Karpas-422 (cell line): Measurements from ENCODE around the gene RAB3C. TPM values are rescaled to one million over a fixed set of nuclear protein-coding genes. Genes with fewer than 3 reads are reported as not detected.

Source experiments
- DNase-seq: peaks from one replicate; pipeline ENCODE4 v3.0.0-alpha.2; 2015
- H2AFZ ChIP-seq: fragments of 200-600 bp; sonication (generic); 2 replicates; pipeline ENCODE4 v1.6.1; 2014; ENCODE audit warnings: antibody characterized with exemption, low read length, mixed read lengths
- H3K27ac ChIP-seq: fragments of 200-600 bp; sonication (generic); 2 replicates; pipeline ENCODE4 v1.5.1; 2014; ENCODE audit warnings: mild to moderate bottlenecking, low read length, moderate library complexity
- H3K27me3 ChIP-seq: fragments of 200-600 bp; sonication (generic); 2 replicates; pipeline ENCODE4 v1.6.1; 2014; ENCODE audit warnings: low read length, mixed read lengths
- H3K36me3 ChIP-seq: fragments of 200-600 bp; sonication (generic); 2 replicates; pipeline ENCODE4 v1.6.1; 2014; ENCODE audit warnings: low read length, mixed read lengths; ENCODE audit not compliant: insufficient read depth
- H3K4me1 ChIP-seq: fragments of 200-600 bp; sonication (generic); 2 replicates; pipeline ENCODE4 v1.6.1; 2014; ENCODE audit warnings: mild to moderate bottlenecking, low read length, mixed read lengths
- H3K4me2 ChIP-seq: fragments of 200-600 bp; sonication (generic); 2 replicates; pipeline ENCODE4 v1.6.1; 2014; ENCODE audit warnings: low read length, low read depth, mild to moderate bottlenecking; ENCODE audit not compliant: poor library complexity, severe bottlenecking
- H3K4me3 ChIP-seq: fragments of 200-600 bp; sonication (generic); 2 replicates; pipeline ENCODE4 v1.5.1; 2014; ENCODE audit warnings: mild to moderate bottlenecking, antibody characterized with exemption, low read length, mixed read lengths
- H3K79me2 ChIP-seq: fragments of 200-600 bp; sonication (generic); 2 replicates; pipeline ENCODE4 v1.6.1; 2014; ENCODE audit warnings: mild to moderate bottlenecking, low read length, mixed read lengths
- H3K9ac ChIP-seq: fragments of 200-600 bp; sonication (generic); 2 replicates; pipeline ENCODE4 v1.6.0; 2014; ENCODE audit warnings: low read length
- H3K9me2 ChIP-seq: fragments of 200-600 bp; sonication (generic), shearing (Covaris generic); replicated peaks from 2 replicates; pipeline ENCODE4 v1.6.0; 2014; ENCODE audit warnings: mild to moderate bottlenecking, low read length, moderate library complexity; ENCODE audit not compliant: insufficient read depth
- H3K9me3 ChIP-seq: fragments of 300-700, 200-600 bp; sonication (generic); 2 replicates; pipeline ENCODE4 v1.6.1; 2014; ENCODE audit warnings: low read length, mixed read lengths
- H4K20me1 ChIP-seq: fragments of 200-600 bp; sonication (generic); 2 replicates; pipeline ENCODE4 v1.6.1; 2014; ENCODE audit warnings: mild to moderate bottlenecking, antibody characterized with exemption, low read length, low read depth; ENCODE audit not compliant: insufficient read depth
- total RNA-seq: library from RNA; depleted of rRNA; stranded (reverse); fragments of >200 nt; shearing (Covaris generic); gene quantifications from 2 replicates; pipeline ENCODE4 v1.2.3, GENCODE V29; 2014; ENCODE audit warnings: low replicate concordance

Gene RAB3C
- total RNA-seq, 1 experiment from 2014 or later: not detected

GRCh38 chr5:58836351-58836750 is 253.5 kb downstream of the RAB3C start:
- no peak for DNase-seq
- no peak overlapping the region for H3K9ac ChIP-seq
- no peak overlapping the region for H3K4me2 ChIP-seq
- H2AFZ ChIP-seq: no peak overlapping the region
- no peaks in the 10 kb centered on the region for H3K4me1 ChIP-seq
- H3K79me2 ChIP-seq: no peaks in the 10 kb centered on the region
- H3K4me3 ChIP-seq: no peak overlapping the region
- H3K9me2 ChIP-seq: no peaks in the 10 kb centered on the region
- no peaks in the 10 kb centered on the region for H4K20me1 ChIP-seq
- no peak overlapping the region for H3K27ac ChIP-seq
- H3K36me3 ChIP-seq: no peaks in the 10 kb centered on the region
- no peaks in the 10 kb centered on the region for H3K9me3 ChIP-seq
- H3K27me3 ChIP-seq: no peaks in the 10 kb centered on the region

GRCh38 chr5:58838729-58839128 is 255.9 kb downstream of the RAB3C start:
- Histone ChIP-seq H3K79me2 (no peaks in the 10 kb centered on the region), H3K9me2 (no peaks in the 10 kb centered on the region), H3K9ac (no peak overlapping the region), H3K36me3 (no peaks in the 10 kb centered on the region), H3K4me2 (no peak overlapping the region), H3K27ac (no peak overlapping the region), H4K20me1 (no peaks in the 10 kb centered on the region), H3K9me3 (no peaks in the 10 kb centered on the region), H3K4me3 (no peak overlapping the region), H2AFZ (no peak overlapping the region), H3K4me1 (no peaks in the 10 kb centered on the region), H3K27me3 (no peaks in the 10 kb centered on the region)
- DNase-seq: no peak

GRCh38 chr5:58842852-58843251 is 260.0 kb downstream of the RAB3C start:
- no peaks in the 10 kb centered on the region for H3K36me3 ChIP-seq

DNA sequence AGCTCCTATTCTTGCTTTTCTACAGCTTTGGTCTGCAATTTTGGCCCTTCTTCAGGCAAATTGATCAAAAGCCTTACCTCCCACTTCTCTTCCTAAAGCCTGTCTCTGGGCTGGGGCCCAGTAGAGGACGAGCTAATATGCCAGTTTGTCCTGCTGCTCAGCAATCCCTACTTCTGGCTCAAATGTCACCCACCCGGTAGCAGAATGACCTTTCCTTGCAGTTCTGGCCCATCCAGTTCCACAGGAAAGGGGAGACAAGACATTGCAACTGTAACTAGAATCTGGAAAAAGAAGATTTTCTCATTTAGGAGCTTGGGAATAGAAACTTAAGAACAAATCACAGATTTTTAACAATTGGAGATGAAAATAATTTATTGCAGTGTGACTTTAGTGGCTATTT is 261.5 kb downstream of the RAB3C start:
- H3K27me3 ChIP-seq: no peaks in the 10 kb centered on the region
- H3K9ac ChIP-seq: no peak overlapping the region
- no peak overlapping the region for H3K4me2 ChIP-seq
- no peak overlapping the region for H3K27ac ChIP-seq
- no peak for DNase-seq
- no peak overlapping the region for H3K4me3 ChIP-seq
- no peak overlapping the region for H2AFZ ChIP-seq
- no peaks in the 10 kb centered on the region for H3K9me2 ChIP-seq
- no peaks in the 10 kb centered on the region for H4K20me1 ChIP-seq
- H3K9me3 ChIP-seq: no peaks in the 10 kb centered on the region
- no peaks in the 10 kb centered on the region for H3K36me3 ChIP-seq
- no peaks in the 10 kb centered on the region for H3K4me1 ChIP-seq
- no peaks in the 10 kb centered on the region for H3K79me2 ChIP-seq

More at GRCh38 chr5:58842852-58843251, 260.0 kb downstream of the RAB3C start:
- no peak overlapping the region for H3K4me2 ChIP-seq
- no peaks in the 10 kb centered on the region for H3K4me1 ChIP-seq
- no peaks in the 10 kb centered on the region for H3K79me2 ChIP-seq
- H3K27ac ChIP-seq: no peak overlapping the region
- H3K4me3 ChIP-seq: no peak overlapping the region
- no peak overlapping the region for H2AFZ ChIP-seq
- H3K9ac ChIP-seq: no peak overlapping the region
- no peaks in the 10 kb centered on the region for H3K9me3 ChIP-seq
- H3K9me2 ChIP-seq: no peaks in the 10 kb centered on the region
- no peaks in the 10 kb centered on the region for H3K27me3 ChIP-seq
- H4K20me1 ChIP-seq: no peaks in the 10 kb centered on the region
- no peak for DNase-seq

- H3K27me3 ChIP-seq: no peaks in the 10 kb centered on the region
- H3K9me3 ChIP-seq: no peaks in the 10 kb centered on the region
- no peak overlapping the region for H3K4me3 ChIP-seq
- no peaks in the 10 kb centered on the region for H3K36me3 ChIP-seq
- H3K4me1 ChIP-seq: no peaks in the 10 kb centered on the region
- no peaks in the 10 kb centered on the region for H4K20me1 ChIP-seq
- H3K27ac ChIP-seq: no peak overlapping the region
- no peak for DNase-seq
- no peak overlapping the region for H2AFZ ChIP-seq
- H3K79me2 ChIP-seq: no peaks in the 10 kb centered on the region
- no peak overlapping the region for H3K4me2 ChIP-seq
- H3K9ac ChIP-seq: no peak overlapping the region
- H3K9me2 ChIP-seq: no peaks in the 10 kb centered on the region
These were observed 264.2 kb downstream of the RAB3C start for GRCh38 chr5:58847041-58847440.

GRCh38 chr5:58849223-58849622 is 266.3 kb downstream of the RAB3C start:
- H3K4me3 ChIP-seq: no peak overlapping the region

DNA sequence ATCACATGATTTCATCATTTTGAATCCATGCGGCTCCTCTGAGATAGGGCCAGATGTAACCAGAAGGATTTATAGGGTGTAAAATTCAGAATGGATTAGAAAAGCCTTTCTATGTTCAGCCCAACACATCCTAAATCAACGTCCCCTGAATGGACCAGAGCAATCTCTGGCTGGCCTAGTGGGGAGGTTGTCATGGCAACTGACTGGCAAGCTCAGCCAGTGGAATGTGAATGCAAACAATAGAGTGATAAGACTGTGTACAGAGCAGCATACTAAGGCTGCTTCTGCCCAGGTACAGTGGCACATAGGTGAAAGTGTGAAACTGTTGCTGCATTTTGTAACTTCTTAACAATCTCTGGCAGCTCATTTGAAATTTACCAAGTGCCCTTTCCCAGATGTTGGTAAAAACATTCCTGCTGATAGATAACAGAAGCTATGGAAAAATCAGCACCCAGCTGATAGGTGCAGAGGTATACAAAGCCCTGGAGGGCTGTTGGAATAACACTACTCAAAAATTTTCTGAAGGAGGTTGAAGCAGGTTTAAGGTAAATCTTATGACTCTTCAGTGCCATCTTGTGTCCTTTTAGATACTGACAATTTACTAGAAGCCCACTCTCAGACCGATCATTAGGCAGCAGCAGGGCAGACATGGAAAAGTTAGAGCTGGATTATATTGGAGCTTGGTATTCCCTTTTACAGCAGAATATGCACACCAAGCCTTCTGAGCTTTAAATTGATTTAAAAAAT is 267.2 kb downstream of the RAB3C start:
- no peak overlapping the region for H2AFZ ChIP-seq
- H3K27ac ChIP-seq: no peak overlapping the region
- H3K4me2 ChIP-seq: no peak overlapping the region
- H3K9me2 ChIP-seq: no peaks in the 10 kb centered on the region
- H4K20me1 ChIP-seq: no peaks in the 10 kb centered on the region
- no peak overlapping the region for H3K4me3 ChIP-seq
- H3K27me3 ChIP-seq: no peaks in the 10 kb centered on the region
- H3K9ac ChIP-seq: no peak overlapping the region
- H3K9me3 ChIP-seq: no peaks in the 10 kb centered on the region
- peak; percentile 75 for DNase-seq
- H3K36me3 ChIP-seq: no peaks in the 10 kb centered on the region
- H3K4me1 ChIP-seq: no peaks in the 10 kb centered on the region
- no peaks in the 10 kb centered on the region for H3K79me2 ChIP-seq

More at GRCh38 chr5:58849223-58849622, 266.3 kb downstream of the RAB3C start:
- Histone ChIP-seq H3K4me2 (no peak overlapping the region), H3K9me2 (no peaks in the 10 kb centered on the region), H3K27me3 (no peaks in the 10 kb centered on the region), H2AFZ (no peak overlapping the region), H3K27ac (no peak overlapping the region), H3K9ac (no peak overlapping the region), H3K9me3 (no peaks in the 10 kb centered on the region), H3K79me2 (no peaks in the 10 kb centered on the region), H3K36me3 (no peaks in the 10 kb centered on the region), H4K20me1 (no peaks in the 10 kb centered on the region), H3K4me1 (no peaks in the 10 kb centered on the region)
- no peak for DNase-seq

- no peaks in the 10 kb centered on the region for H3K36me3 ChIP-seq
- no peak overlapping the region for H3K9ac ChIP-seq
- H2AFZ ChIP-seq: no peak overlapping the region
These were observed 268.3 kb downstream of the RAB3C start for GRCh38 chr5:58851153-58851552.

More at GRCh38 chr5:58851153-58851552, 268.3 kb downstream of the RAB3C start:
- Histone ChIP-seq H3K4me2 (no peak overlapping the region), H3K4me1 (no peaks in the 10 kb centered on the region), H3K9me3 (no peaks in the 10 kb centered on the region), H3K27ac (no peak overlapping the region), H4K20me1 (no peaks in the 10 kb centered on the region), H3K9me2 (no peaks in the 10 kb centered on the region), H3K79me2 (no peaks in the 10 kb centered on the region), H3K4me3 (no peak overlapping the region), H3K27me3 (no peaks in the 10 kb centered on the region)
- no peak for DNase-seq
